ENCODE measurements around the gene SRGN.

The SRGN gene

DNA sequence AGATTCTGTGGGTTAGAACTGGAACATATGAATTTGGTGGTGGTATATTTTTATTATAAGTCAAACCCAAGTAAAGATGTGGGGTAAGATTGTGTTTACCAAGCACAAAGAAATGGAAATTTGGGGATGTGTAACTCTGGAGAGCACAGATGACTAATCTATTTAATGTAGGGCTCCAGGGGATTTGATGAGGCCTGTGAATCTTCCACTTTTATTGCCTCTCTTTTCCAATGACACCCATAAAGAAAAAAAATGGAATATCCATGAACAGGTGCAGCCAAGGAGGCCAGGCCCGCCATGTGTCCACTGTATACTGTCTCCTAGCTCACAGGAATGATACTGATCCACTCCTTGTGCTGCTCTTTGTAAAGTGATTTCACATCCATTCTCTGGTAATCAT, 2.8 kb downstream of the SRGN start:
- DNase-seq (ENCODE audit: low spot score), result no peak

DNA sequence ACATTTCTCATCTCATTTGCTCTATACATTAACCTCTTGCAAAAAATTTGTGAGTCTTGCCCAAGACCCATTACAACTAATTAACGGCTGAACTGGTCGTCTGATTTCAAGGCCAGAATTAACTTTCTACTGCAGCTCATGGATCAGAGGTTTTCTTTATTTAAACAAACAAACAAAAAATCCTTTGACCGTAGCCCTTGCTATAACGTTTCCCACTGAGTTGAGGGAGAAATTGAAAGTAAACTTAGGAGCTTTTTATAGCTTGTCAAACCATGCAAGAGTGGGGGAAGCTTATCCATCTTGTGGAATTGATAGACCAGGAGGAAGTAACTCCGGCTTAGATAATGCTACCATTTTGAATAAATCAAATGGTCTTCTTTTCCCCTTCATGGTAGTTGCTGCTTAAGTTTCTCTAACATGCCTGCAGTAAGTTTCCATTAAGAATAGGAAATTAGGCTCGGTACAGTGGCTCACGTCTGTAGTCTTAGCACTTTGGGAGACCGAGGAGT, 3.3 kb downstream of the SRGN start:
- no peak for DNase-seq (ENCODE audit: low spot score)

DNA sequence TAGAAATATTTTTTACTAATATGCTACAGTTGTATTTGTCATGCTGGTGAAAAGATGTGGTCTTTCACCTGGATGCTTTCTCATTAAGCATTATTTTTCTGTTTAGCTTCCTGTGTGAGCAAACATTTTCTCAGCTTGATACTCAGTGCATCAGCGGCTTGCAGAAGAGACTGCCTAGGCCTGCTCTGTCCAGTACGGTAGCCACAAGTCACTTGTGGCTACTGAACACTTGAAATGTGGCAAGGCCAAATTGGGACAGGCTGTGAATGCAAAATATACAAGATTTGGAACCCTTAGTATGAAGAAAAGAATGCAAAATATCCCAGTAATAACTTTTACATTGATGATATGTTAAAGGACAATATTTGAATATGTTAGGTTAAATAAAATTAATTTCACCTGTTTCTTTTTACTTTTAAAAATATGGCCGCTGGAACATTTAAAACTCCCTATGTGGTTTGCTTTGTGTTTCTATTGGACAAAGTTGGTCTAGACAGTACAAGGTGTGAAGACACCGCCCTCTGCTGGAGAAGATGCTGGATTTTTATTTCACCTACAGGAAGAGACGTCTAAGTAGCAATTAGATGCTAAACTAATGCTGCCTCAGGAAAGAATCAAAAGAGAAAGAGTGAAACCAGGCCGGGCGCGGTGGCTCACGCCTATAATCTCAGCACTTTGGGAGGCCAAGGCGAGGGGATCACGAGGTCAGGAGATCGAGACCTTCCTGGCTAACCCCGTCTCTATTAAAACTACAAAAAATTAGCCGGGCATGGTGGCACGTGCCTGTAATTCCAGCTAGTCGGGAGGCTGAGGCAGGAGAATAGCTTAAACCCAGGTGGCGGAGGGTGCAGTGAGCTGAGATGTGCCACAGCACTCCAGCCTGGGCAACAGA, 5.3 kb downstream of the SRGN start:
- peak; percentile 68 for DNase-seq (ENCODE audit: low spot score)

- DNase-seq (ENCODE audit: low spot score), result no peak
Measured at GRCh38 chr10:69093933-69094332, 6.0 kb downstream of the SRGN start.

DNA sequence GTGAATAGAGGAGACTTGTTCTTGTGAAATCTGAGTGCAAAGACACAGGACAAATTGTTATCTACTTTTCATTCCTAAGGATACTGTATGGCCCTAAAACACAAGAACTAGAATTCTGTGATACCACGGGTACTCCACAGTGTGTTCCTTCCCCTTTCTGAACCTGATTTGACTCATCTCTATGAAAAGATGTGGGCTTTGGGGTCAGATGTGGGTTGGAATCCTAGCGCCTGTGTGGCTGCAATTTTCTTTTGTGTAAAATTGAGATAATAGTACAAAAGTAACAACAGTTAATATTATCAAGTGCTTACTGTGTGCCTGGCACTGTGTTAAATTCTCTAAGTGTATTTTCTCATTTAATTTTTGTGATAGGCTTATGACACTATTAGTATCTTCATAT, 8.1 kb downstream of the SRGN start:
- DNase-seq (ENCODE audit: low spot score), result no peak

- DNase-seq (ENCODE audit: low spot score), result no peak
Measured at GRCh38 chr10:69097729-69098128, 9.8 kb downstream of the SRGN start.

DNA sequence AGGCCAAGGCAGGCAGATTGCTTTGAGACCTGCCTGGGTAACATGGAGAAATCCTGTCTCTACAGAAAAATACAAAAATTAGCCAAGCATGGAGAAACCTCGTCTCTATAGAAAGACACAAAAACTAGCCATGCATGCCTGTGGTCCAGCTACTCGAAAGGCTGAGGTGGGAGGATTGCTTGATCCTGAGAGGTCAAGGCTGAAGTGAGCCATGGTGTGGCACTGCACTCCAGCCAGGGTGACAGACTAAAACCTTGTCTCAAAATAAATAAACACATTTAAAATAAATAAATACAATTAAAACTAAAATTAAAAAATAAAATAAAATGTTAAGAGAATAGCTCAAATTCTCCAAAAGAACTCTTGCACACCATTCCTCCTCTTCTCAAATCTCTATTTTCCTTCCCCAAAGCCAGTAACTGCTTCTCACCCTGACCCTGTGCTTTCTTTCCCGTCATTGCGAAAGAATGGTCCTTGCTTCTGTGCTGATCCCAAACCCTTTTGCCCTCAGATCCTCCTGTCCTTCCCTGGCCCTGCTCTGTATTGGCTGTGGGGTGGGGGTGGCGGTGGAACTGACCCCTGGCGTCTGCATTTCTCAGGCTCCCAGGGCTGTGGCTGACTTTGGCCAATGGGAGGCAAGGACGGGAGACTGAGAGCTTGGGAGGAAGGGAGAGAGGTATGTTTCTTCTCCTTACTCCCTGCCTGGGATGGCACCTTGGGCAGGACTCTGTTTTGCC, 12.4 kb downstream of the SRGN start:
- DNase-seq (ENCODE audit: low spot score), result peak; percentile 41

GRCh38 chr10:69101451-69102095, 13.7 kb downstream of the SRGN start:
- no peak for DNase-seq (ENCODE audit: low spot score)

- no peak for DNase-seq (ENCODE audit: low spot score)
Measured at GRCh38 chr10:69102440-69102839, 14.5 kb downstream of the SRGN start.

GRCh38 chr10:69103784-69104183, 15.9 kb downstream of the SRGN start:
- no peak for DNase-seq (ENCODE audit: low spot score)

DNA sequence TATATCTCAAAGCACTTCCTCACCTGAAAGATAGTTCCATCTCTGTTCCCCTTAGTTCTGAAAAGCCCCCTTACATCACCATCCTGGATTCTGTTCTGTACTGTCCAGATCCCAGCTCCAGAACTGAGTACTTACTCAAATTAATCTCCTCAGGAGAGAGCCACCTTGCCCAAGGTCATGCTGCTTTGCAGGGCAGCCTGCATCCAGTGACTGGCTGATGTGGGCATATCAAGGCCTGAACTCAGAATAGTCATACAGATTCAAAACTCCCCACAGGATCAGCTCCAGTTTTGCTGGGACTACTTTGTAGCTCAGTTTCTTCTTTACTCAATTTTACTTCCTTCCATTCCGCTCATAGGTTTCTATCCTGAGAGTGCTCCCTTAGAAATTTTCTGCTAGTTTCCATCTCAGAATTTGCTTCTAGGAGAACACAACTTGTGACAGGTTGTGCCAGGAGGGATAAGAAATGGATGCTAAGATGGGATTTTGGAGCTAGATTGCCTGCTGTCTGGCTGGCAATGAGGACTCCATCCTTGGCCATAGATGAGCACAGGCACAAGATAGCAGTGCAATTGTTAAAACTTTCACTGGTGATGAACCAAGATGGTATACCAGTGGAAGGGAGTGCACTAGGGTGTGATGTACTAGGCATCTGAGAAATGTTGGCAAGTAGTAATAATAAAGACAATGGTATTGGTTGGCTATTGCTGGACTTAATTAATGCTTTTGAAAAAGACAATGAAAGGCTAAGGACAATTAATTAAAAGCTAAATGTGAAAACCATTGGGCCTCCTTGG, 17.3 kb downstream of the SRGN start:
- DNase-seq (ENCODE audit: low spot score), result no peak

- no peak for DNase-seq (ENCODE audit: low spot score)
Measured at GRCh38 chr10:69107176-69107490, 19.2 kb downstream of the SRGN start.

DNA sequence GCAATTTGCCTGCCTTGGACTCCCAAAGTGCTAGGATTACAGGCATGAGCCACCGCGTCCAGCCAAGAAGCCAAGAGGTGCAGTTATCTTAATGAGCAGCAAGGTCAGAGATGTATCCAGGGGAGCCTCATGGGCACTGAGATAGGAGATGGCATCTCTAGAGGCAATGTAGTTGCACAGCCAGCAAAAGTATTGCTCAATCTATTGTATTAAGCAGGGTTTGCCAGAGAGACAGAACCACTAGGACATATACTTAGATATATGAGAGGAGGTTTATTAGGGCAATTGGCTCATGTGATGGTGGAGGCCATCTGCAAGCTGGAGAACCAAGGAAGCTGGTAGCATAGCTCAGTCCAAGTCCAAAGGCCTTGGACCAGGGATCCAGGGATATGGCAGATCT, 19.8 kb downstream of the SRGN start:
- no peak for DNase-seq (ENCODE audit: low spot score)

- no peak for DNase-seq (ENCODE audit: low spot score)
Measured at GRCh38 chr10:69119896-69120295, 32.0 kb downstream of the SRGN start.

- DNase-seq (ENCODE audit: low spot score), result peak; percentile 64
Measured at GRCh38 chr10:69123306-69123746, 35.4 kb downstream of the SRGN start.

GRCh38 chr10:69123747-69124562, 36.1 kb downstream of the SRGN start, which contains the start of gene VPS26A:
Gene VPS26A (plus strand): TSS chr10:69124178. CDS start chr10:69124278, 100 bp downstream.
- peak; percentile 98 for DNase-seq (ENCODE audit: low spot score)

GRCh38 chr10:69124563-69125268, 36.8 kb downstream of the SRGN start:
- DNase-seq (ENCODE audit: low spot score), result peak; percentile 27

DNA sequence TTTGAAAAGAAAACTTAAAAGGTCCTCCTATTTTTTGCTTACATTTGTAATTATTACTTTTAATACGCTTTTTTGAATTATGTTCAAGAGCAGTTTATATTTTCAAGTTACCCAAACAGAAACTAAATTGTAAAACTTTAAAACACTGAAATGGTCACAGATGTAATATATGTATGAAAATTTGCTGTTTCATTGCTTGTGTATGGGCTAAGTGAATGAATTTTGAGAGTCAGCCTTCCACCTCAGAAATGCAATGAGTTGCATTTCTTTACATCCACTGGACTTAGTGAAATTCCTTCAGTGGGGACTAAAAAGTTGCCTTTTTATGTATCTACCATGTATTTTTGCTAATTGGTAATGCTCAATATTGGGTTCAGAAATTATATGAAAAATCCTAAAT, 37.7 kb downstream of the SRGN start:
- no peak for DNase-seq (ENCODE audit: low spot score)

- no peak for DNase-seq (ENCODE audit: low spot score)
Measured at GRCh38 chr10:69130251-69130650, 42.3 kb downstream of the SRGN start.

GRCh38 chr10:69139961-69140360, 52.1 kb downstream of the SRGN start:
- no peak for DNase-seq (ENCODE audit: low spot score)

Data from iPS-NIHi11 (cell line).